Uterus (tissue), 4 donors: ENCODE data around the gene METTL6. TPM values are rescaled to one million over a fixed set of nuclear protein-coding genes. Genes with fewer than 3 reads are reported as not detected.
"Not testable (repeated sequence)": the region's sequence is repeated elsewhere in the genome, so short reads cannot be mapped to it uniquely, and the experiment has no call there.

Source experiments
- DNase-seq, 2 donors: peaks; one replicate each; pipeline ENCODE4 v3.0.0-alpha.2; 2019 to 2020
- H3K27ac ChIP-seq, 2 donors: fragments of 200-600 bp; sonication (generic); 1 replicate in 1 of 2; 2 replicates in 1 of 2; pipeline ENCODE4 v1.5.1; 2016 to 2018
- H3K27me3 ChIP-seq, 2 donors: fragments of 200-600 bp; sonication (generic); one replicate each; pipeline ENCODE4 v1.5.1; 2018 to 2019; ENCODE audit warnings: control low read depth in 1 of 2
- H3K36me3 ChIP-seq, 2 donors: fragments of 200-600 bp; sonication (generic); one replicate each; pipeline ENCODE4 v1.5.1; 2019; ENCODE audit warnings: control low read depth in 1 of 2
- H3K4me1 ChIP-seq, 2 donors: fragments of 200-600 bp; sonication (generic); one replicate each; pipeline ENCODE4 v1.5.1; 2018 to 2019; ENCODE audit warnings: control low read depth in 1 of 2
- H3K4me3 ChIP-seq, 2 donors: fragments of 200-600 bp; sonication (generic); 1 replicate in 1 of 2; 2 replicates in 1 of 2; pipeline ENCODE4 v1.5.1; 2018 to 2019; ENCODE audit warnings: mild to moderate bottlenecking in 1 of 2
- H3K9me3 ChIP-seq, 2 donors: fragments of 200-600 bp; sonication (generic); one replicate each; pipeline ENCODE4 v1.5.1; 2019; ENCODE audit warnings: control low read depth in 1 of 2
- POLR2A ChIP-seq, 2 donors: fragments of 450-650 bp; IDR thresholded peaks; one replicate each; pipeline ENCODE4 v1.6.1; 2016; ENCODE audit warnings: antibody characterized with exemption in 2 of 2, mild to moderate bottlenecking in 1 of 2, moderate library complexity in 1 of 2
- intact Hi-C: fragments of 100-400 bp; cut with DNase I; formaldehyde crosslinking; loops from one replicate; pipeline ENCODE4 v1.15.1; 2023; ENCODE audit warnings: low total_unique reads
- total RNA-seq, 4 donors: library from RNA; depleted of rRNA in 3 of 4; stranded (reverse); fragments of >200 nt in 3 of 4; gene quantifications; one replicate each; pipeline versions ENCODE4 v1.1.0 to v1.2.4, GENCODE V29; 2014 to 2023
- TF ChIP-seq, protein P1 (sequence below), 4 experiments: fragments of 200-600 bp in 2 of 4; fragments of 450-650 bp in 2 of 4; sonication (generic) in 2 of 4; IDR thresholded peaks; one replicate each; pipeline ENCODE4 v1.5.1; 2016 to 2019; ENCODE audit warnings: antibody characterized with exemption in 4 of 4, mild to moderate bottlenecking in 2 of 4, moderate library complexity in 1 of 4
- donor health status: DM: yes; HTN: yes; CAD: no.

METTL6 gene
- total RNA-seq, 4 donors from 2014 or later: 2.0 to 61.7 (median 25.9) TPM

DNA sequence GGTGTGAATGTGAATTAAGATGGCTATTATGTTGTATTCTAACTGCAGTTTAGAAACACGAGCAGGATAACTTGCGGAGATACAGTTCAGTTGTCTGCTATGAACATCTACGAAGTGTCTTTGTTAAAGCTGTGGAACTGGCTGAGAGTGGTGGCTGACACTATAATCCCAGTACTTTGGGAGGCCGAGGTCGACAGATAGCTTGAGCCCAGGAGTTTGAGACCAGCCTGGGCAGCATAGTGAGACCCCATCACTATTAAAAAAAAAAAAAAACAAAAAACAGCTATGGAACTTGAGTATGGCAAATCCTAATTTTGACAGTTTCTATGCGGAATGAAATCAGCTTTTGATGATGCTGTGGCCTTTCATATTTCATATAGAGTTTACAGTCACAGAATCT lies 1.7 kb upstream of the METTL6 start:
- H3K27me3 ChIP-seq: no peaks in the 10 kb centered on the region
- no peaks in the 10 kb centered on the region for H3K9me3 ChIP-seq
- intact Hi-C loops: no loop called here
- no peak overlapping the region for H3K4me3 ChIP-seq
- no peaks in the 10 kb centered on the region for H3K4me1 ChIP-seq
- TF ChIP-seq, protein P1, sequence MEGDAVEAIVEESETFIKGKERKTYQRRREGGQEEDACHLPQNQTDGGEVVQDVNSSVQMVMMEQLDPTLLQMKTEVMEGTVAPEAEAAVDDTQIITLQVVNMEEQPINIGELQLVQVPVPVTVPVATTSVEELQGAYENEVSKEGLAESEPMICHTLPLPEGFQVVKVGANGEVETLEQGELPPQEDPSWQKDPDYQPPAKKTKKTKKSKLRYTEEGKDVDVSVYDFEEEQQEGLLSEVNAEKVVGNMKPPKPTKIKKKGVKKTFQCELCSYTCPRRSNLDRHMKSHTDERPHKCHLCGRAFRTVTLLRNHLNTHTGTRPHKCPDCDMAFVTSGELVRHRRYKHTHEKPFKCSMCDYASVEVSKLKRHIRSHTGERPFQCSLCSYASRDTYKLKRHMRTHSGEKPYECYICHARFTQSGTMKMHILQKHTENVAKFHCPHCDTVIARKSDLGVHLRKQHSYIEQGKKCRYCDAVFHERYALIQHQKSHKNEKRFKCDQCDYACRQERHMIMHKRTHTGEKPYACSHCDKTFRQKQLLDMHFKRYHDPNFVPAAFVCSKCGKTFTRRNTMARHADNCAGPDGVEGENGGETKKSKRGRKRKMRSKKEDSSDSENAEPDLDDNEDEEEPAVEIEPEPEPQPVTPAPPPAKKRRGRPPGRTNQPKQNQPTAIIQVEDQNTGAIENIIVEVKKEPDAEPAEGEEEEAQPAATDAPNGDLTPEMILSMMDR (IDR thresholded peaks at IDR 0.05): no peak
- TF ChIP-seq POLR2A (IDR thresholded peaks at IDR 0.05): no peak
- DNase-seq: no peak
- no peaks in the 10 kb centered on the region for H3K36me3 ChIP-seq
- H3K27ac ChIP-seq: no peak overlapping the region

DNA sequence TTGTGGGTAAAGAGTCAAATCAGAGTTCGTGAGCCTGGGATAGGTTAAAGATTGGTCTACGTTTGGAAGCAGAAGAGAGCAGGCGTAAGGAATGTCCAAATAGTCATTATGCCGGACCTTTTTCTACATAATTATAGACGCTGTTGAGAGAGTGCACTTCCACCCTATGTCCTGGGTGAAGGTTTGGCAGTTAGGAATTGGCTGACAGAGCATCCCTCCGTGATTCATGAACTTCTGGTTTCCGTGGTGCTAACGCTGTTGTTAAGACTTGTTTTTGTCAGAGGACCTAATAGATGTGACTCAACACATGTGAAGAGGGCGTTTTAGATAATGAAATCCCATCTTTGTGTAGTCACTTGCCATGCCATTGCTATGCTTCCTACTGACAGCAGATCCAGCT lies 1.2 kb upstream of the METTL6 start:
- no peaks in the 10 kb centered on the region for H3K9me3 ChIP-seq
- no peaks in the 10 kb centered on the region for H3K27me3 ChIP-seq
- peak overlapping the region in 1 of 2 donors; percentile 85 for H3K27ac ChIP-seq
- no peaks in the 10 kb centered on the region for H3K36me3 ChIP-seq
- intact Hi-C loops: no loop called here
- no peak for DNase-seq
- TF ChIP-seq, protein P1 (IDR thresholded peaks at IDR 0.05): no peak
- TF ChIP-seq POLR2A (IDR thresholded peaks at IDR 0.05): no peak
- peak overlapping the region; percentile 79 to 88 for H3K4me3 ChIP-seq
- H3K4me1 ChIP-seq: no peaks in the 10 kb centered on the region

DNA sequence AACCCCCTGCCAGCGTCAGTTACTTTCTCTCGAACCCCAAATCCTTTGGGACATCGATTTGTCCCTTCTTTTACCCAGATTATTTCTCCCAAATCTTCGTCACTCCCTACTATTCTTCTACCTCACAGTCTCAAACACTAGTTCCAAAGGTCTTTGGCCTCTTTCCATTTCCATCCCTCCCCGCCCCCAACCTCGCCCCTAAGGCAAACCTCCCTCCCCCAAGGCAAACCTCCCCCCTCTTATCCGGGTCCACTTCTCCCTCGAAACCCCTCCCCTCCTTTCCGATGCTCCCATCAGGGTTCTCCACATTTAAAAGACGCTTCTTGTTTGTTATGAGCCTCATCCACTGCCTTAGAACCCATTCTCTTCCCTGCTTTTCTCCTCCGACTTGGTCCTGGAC lies 637 bp upstream of the METTL6 start:
- no peaks in the 10 kb centered on the region for H3K36me3 ChIP-seq
- intact Hi-C loops: no loop called here
- no peaks in the 10 kb centered on the region for H3K4me1 ChIP-seq
- no peaks in the 10 kb centered on the region for H3K27me3 ChIP-seq
- DNase-seq: no peak
- peak overlapping the region; percentile 79 to 88 for H3K4me3 ChIP-seq
- no peaks in the 10 kb centered on the region for H3K9me3 ChIP-seq
- peak overlapping the region; percentile 73 to 85 for H3K27ac ChIP-seq
- no peak for TF ChIP-seq POLR2A (IDR thresholded peaks at IDR 0.05)
- TF ChIP-seq, protein P1 (IDR thresholded peaks at IDR 0.05): no peak

DNA sequence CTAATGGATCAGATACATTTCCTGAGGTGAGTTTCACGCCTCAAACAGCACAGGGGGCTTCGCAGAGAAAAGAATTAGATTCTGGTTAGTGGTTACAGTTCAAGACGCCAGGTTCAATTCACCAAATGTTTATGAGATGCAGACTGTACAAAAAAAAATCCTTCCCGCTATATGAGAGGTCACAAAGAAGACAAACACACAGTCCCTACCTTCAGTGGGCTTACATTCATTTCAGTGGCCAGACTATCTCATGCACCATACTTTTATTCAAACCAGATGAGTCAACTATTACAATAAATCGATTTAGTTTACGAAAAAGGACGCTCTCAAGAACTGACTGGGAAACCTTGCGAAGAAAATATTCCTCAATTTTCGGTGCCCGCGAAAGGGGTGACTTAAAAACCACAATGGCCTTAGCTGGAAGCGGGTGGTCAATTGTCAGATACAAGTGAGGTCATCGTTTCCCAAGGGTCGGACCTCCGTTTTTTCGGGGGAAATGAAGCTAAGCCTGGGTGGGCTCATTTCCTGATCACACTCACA lies 695 bp downstream of the METTL6 start:
- intact Hi-C loops: no loop called here
- Histone ChIP-seq H3K9me3 (no peaks in the 10 kb centered on the region), H3K4me1 (no peaks in the 10 kb centered on the region), H3K27ac (peak overlapping the region; percentile 73 to 85), H3K4me3 (peak overlapping the region; percentile 79 to 88), H3K27me3 (no peaks in the 10 kb centered on the region), H3K36me3 (no peaks in the 10 kb centered on the region)
- no peak for DNase-seq
- TF ChIP-seq POLR2A (IDR thresholded peaks at IDR 0.05): no peak
- TF ChIP-seq, protein P1 (IDR thresholded peaks at IDR 0.05): no peak

DNA sequence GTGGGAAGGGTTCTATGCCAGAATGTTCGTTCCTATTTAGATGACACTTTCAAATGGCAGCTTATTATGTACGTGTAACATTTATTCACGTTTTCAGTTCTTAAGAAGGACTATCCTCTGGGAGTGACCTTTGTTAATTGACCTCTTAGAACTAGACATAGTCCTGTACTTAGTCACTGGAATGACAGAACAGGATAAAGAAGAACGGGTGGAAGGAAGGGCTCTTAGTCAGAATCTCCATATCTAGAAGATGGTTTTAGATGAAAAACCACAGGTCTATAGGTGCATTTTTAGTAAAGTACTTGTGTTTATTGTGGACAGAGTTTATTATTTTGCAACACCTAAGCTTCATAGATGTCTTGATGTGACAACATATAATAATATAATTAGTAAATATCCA lies 6.5 kb downstream of the METTL6 start:
- H3K4me1 ChIP-seq: no peaks in the 10 kb centered on the region
- H3K4me3 ChIP-seq: no peak overlapping the region
- no peaks in the 10 kb centered on the region for H3K27me3 ChIP-seq
- H3K9me3 ChIP-seq: no peaks in the 10 kb centered on the region
- no peak overlapping the region for H3K27ac ChIP-seq
- H3K36me3 ChIP-seq: no peaks in the 10 kb centered on the region
- intact Hi-C loops: no loop called here
- no peak for TF ChIP-seq POLR2A (IDR thresholded peaks at IDR 0.05)
- TF ChIP-seq, protein P1 (IDR thresholded peaks at IDR 0.05): no peak
- DNase-seq: no peak

DNA sequence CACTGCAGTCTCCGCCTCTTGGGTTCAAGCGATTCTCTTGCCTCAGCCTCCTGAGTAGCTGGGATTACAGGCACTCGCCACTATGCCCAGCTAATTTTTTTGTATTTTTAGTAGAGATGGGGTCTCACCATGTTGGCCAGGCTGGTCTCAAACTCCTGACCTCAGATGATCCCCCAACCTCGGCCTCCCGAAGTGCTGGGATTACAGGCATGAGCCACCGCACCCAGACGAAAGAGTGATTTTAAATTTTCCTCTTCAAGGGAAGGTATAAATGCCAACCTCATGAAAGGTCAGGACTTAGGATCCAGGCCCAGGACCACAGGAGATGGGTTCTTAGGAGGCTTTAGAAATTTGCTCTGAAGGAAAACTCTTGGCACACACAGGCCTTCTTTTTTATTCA lies 16.4 kb downstream of the METTL6 start:
- H3K27ac ChIP-seq, DNase-seq, H3K4me3 ChIP-seq, H3K36me3 ChIP-seq, intact Hi-C loops, H3K27me3 ChIP-seq, H3K9me3 ChIP-seq, H3K4me1 ChIP-seq: not testable (repeated sequence)
